Measurements from ENCODE around the gene GPAT2.

GRCh38 chr2:96072746-96073145 is 38.0 kb upstream of the GPAT2 start:
- TF ChIP-seq EZH2 (IDR thresholded peaks at IDR 0.05) = no peak
- TF ChIP-seq POLR2AphosphoS5 (IDR thresholded peaks at IDR 0.05; ENCODE audit: borderline replicate concordance, low read depth, low read length) = no peak
- TF ChIP-seq FOXP2 (optimal IDR thresholded peaks at IDR 0.05; ENCODE audit: control extremely low read depth, extremely low read length, insufficient read depth) = no peak

All from SK-N-MC (cell line).